Measurements from ENCODE around the gene PDCD2L. TPM values are rescaled to one million over a fixed set of nuclear protein-coding genes. Genes with fewer than 3 reads are reported as not detected.
"Not testable (repeated sequence)": the region's sequence is repeated elsewhere in the genome, so short reads cannot be mapped to it uniquely, and the experiment has no call there.

The PDCD2L gene
- total and polyA plus RNA-seq, 8 donors: 4.2 to 11.2 (median 6.6) TPM

- Histone ChIP-seq H3K9me3 (no peaks in the 10 kb centered on the region), H3K4me1 (peaks cover 0 to 10% (median 0%) of the 10 kb centered on the region in 3 donors), H3K27ac (no peak overlapping the region), H3K4me3 (peak overlapping the region in 1 of 4 donors; percentile 99), H3K36me3 (peaks cover 0 to 21% (median 0%) of the 10 kb centered on the region in 3 donors), H3K27me3 (no peaks in the 10 kb centered on the region)
- ATAC-seq (no peak), FAIRE-seq (no peak), DNase-seq (no peak)
- no peak for TF ChIP-seq CTCF (IDR thresholded peaks at IDR 0.05)
- WGBS, 2 donors: 91 to 93% methylated on average over 10 of the region's 10 CpGs
- intact Hi-C loops (cut with DNase I): no loop called here
These were observed 37.2 kb upstream of the PDCD2L start for GRCh38 chr19:34366738-34367623.

GRCh38 chr19:34367624-34367957 is 36.6 kb upstream of the PDCD2L start:
- WGBS, 2 donors: 81 to 85% methylated on average over 8 of the region's 8 CpGs

DNA sequence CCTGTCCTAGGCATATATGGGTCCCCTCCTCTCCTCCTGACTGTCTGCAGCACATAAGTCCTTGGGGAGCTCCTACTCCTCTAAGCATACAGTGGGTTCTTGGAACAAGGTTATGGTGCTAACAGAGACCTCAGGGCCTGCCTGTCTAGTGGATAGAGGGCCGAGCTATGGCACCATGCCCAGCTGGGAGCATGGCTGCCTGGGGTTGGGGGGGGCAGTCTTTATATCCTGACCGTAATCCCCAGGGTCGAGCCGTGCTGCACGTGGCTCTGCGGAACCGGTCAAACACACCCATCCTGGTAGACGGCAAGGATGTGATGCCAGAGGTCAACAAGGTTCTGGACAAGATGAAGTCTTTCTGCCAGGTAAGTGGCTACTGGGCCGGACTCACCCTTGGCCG is 35.9 kb upstream of the PDCD2L start:
- no peaks in the 10 kb centered on the region for H3K27me3 ChIP-seq
- H3K27ac ChIP-seq: no peak overlapping the region
- H3K4me3 ChIP-seq: no peak overlapping the region
- FAIRE-seq (no peak), DNase-seq (no peak), ATAC-seq (no peak)
- peaks cover 0 to 21% (median 0%) of the 10 kb centered on the region in 3 donors for H3K36me3 ChIP-seq
- no peak for TF ChIP-seq CTCF (IDR thresholded peaks at IDR 0.05)
- H3K4me1 ChIP-seq: peaks cover 0 to 10% (median 0%) of the 10 kb centered on the region in 3 donors
- WGBS, 2 donors: 86 to 88% methylated on average over 10 of the region's 10 CpGs
- intact Hi-C loops (cut with DNase I): no loop called here
- no peaks in the 10 kb centered on the region for H3K9me3 ChIP-seq

More at GRCh38 chr19:34367624-34367957, 36.6 kb upstream of the PDCD2L start:
- intact Hi-C loops (cut with DNase I): no loop called here
- no peak for TF ChIP-seq CTCF (IDR thresholded peaks at IDR 0.05)
- no peak for FAIRE-seq
- peaks cover 0 to 21% (median 0%) of the 10 kb centered on the region in 3 donors for H3K36me3 ChIP-seq
- no peaks in the 10 kb centered on the region for H3K27me3 ChIP-seq
- no peaks in the 10 kb centered on the region for H3K9me3 ChIP-seq
- peaks cover 0 to 10% (median 0%) of the 10 kb centered on the region in 3 donors for H3K4me1 ChIP-seq
- no peak for ATAC-seq
- DNase-seq: no peak
- no peak overlapping the region for H3K27ac ChIP-seq
- no peak overlapping the region for H3K4me3 ChIP-seq

DNA sequence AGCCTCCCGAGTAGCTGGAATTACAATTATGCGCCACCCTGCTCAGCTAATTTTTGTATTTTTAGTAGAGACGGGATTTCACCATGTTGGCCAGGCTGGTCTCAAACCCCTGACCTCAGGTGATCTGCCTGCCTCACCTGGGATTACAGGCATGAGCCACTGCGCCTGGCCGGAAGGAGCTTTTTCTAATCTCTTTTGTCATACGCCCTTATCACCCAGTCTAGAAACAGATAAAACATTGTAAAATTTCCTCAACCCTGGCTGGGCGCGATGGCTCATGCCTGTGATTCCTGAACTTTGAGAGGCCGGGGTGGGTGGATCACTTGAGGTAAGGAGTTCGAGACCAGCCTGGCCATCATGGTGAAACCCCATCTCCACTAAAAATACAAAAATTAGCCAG is 35.0 kb upstream of the PDCD2L start:
- H3K27ac ChIP-seq; FAIRE-seq; H3K9me3 ChIP-seq; ATAC-seq; H3K27me3 ChIP-seq; H3K4me1 ChIP-seq; H3K4me3 ChIP-seq; intact Hi-C loops (cut with DNase I); DNase-seq: not testable (repeated sequence)
- H3K36me3 ChIP-seq: peaks cover 0 to 21% (median 0%) of the 10 kb centered on the region in 3 donors
- 86 to 89% methylated on average over 10 of the region's 10 CpGs for WGBS, 2 donors

DNA sequence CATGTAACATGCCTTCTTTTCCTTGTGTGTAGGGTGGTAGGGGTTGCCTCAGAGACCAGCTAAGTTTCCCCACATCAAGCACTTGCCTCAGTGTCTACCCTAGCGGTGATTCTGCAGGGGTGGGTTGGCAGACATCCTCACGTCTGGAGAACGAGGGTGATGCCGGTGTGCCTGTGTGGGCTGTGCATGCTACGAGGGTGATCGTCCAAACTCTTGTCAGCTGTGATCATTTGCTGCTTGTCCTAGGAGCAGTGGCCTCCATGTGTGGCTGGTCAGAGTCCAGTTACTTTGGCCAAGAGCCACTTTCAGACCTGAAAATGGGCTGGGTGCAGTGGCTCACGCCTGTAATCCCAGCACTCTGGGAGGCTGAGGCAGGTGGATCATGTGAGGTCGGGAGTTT is 34.1 kb upstream of the PDCD2L start:
- Histone ChIP-seq H3K27ac (no peak overlapping the region), H3K27me3 (no peaks in the 10 kb centered on the region), H3K36me3 (peaks cover 0 to 21% (median 0%) of the 10 kb centered on the region in 3 donors), H3K4me3 (no peak overlapping the region), H3K9me3 (no peaks in the 10 kb centered on the region), H3K4me1 (peaks cover 0 to 10% (median 0%) of the 10 kb centered on the region in 3 donors)
- intact Hi-C loops (cut with DNase I): no loop called here
- DNase-seq: no peak
- FAIRE-seq: no peak
- TF ChIP-seq CTCF (IDR thresholded peaks at IDR 0.05): no peak
- no peak for ATAC-seq
- WGBS, 2 donors: 76 to 77% methylated on average over 8 of the region's 8 CpGs
